ENCODE data around the gene SIRPG.
A peak's percentile ranks its signal among the peaks of the same experiment; 100 is the strongest.
"Not testable (repeated sequence)": the region's sequence is repeated elsewhere in the genome, so short reads cannot be mapped to it uniquely, and the experiment has no call there.

SIRPG gene

GRCh38 chr20:1671891-1672669 is 14.5 kb upstream of the SIRPG start:
- DNase-seq (ENCODE audit: low spot score), result no peak

- no peak for DNase-seq (ENCODE audit: low spot score)
Measured at GRCh38 chr20:1669304-1669703, 11.7 kb upstream of the SIRPG start.

- DNase-seq (ENCODE audit: low spot score), result no peak
Measured at GRCh38 chr20:1667502-1668085, 10.0 kb upstream of the SIRPG start.

GRCh38 chr20:1666802-1667201 is 9.2 kb upstream of the SIRPG start:
- DNase-seq (ENCODE audit: low spot score), result no peak

- DNase-seq (ENCODE audit: low spot score), result no peak
Measured at GRCh38 chr20:1665345-1665744, 7.8 kb upstream of the SIRPG start.

- peak; percentile 50 for DNase-seq (ENCODE audit: low spot score)
Measured at GRCh38 chr20:1664911-1665310, 7.3 kb upstream of the SIRPG start.

GRCh38 chr20:1663917-1664316 is 6.3 kb upstream of the SIRPG start:
- no peak for DNase-seq (ENCODE audit: low spot score)

GRCh38 chr20:1661542-1662299 is 4.1 kb upstream of the SIRPG start:
- no peak for DNase-seq (ENCODE audit: low spot score)

- no peak for DNase-seq (ENCODE audit: low spot score)
Measured at GRCh38 chr20:1660246-1660645, 2.7 kb upstream of the SIRPG start.

GRCh38 chr20:1656844-1657243 is 735 bp downstream of the SIRPG start:
- DNase-seq (ENCODE audit: low spot score), result no peak

- DNase-seq (ENCODE audit: low spot score), result no peak
Measured at GRCh38 chr20:1654996-1655395, 2.6 kb downstream of the SIRPG start.

- DNase-seq (ENCODE audit: low spot score), result no peak
Measured at GRCh38 chr20:1652960-1653359, 4.6 kb downstream of the SIRPG start.

- DNase-seq (ENCODE audit: low spot score), result no peak
Measured at GRCh38 chr20:1652104-1652503, 5.5 kb downstream of the SIRPG start.

GRCh38 chr20:1651268-1652058 is 6.1 kb downstream of the SIRPG start:
- no peak for DNase-seq (ENCODE audit: low spot score)

- DNase-seq (ENCODE audit: low spot score), result no peak
Measured at GRCh38 chr20:1648101-1648500, 9.5 kb downstream of the SIRPG start.

GRCh38 chr20:1646975-1647431 is 10.6 kb downstream of the SIRPG start:
- no peak for DNase-seq (ENCODE audit: low spot score)

- no peak for DNase-seq (ENCODE audit: low spot score)
Measured at GRCh38 chr20:1644101-1644962, 13.2 kb downstream of the SIRPG start.

- DNase-seq (ENCODE audit: low spot score), result not testable (repeated sequence)
Measured at GRCh38 chr20:1638643-1639042, 18.9 kb downstream of the SIRPG start.

GRCh38 chr20:1637755-1638154 is 19.8 kb downstream of the SIRPG start:
- DNase-seq (ENCODE audit: low spot score), result no peak

- DNase-seq (ENCODE audit: low spot score), result no peak
Measured at GRCh38 chr20:1637226-1637625, 20.4 kb downstream of the SIRPG start.

GRCh38 chr20:1636621-1637020 is 21.0 kb downstream of the SIRPG start:
- no peak for DNase-seq (ENCODE audit: low spot score)
